GM23248 (cell line): ENCODE measurements around the gene MROH7. TPM values are rescaled to one million over a fixed set of nuclear protein-coding genes. Genes with fewer than 3 reads are reported as not detected.

Experiments used
- DNase-seq: peaks from one replicate; pipeline ENCODE4 v3.0.0-alpha.2; 2015
- H2AFZ ChIP-seq: fragments of 200-600 bp; sonication (generic); 2 replicates; pipeline ENCODE4 v1.6.1; 2016; ENCODE audit warnings: antibody characterized with exemption
- H3F3A ChIP-seq: fragments of 200-600 bp; sonication (generic); 2 replicates; pipeline ENCODE4 v1.6.1; 2016; ENCODE audit warnings: mild to moderate bottlenecking, antibody characterized with exemption, mixed run types; ENCODE audit not compliant: insufficient read depth
- H3K27ac ChIP-seq: fragments of 200-600 bp; sonication (generic); 2 replicates; pipeline ENCODE4 v1.5.1; 2016; ENCODE audit warnings: mild to moderate bottlenecking
- H3K27me3 ChIP-seq: fragments of 200-600 bp; sonication (generic); replicated peaks from 2 replicates; pipeline ENCODE4 v1.6.1; 2016; ENCODE audit warnings: mild to moderate bottlenecking; ENCODE audit not compliant: insufficient read depth
- H3K36me3 ChIP-seq: fragments of 200-600 bp; sonication (generic); 2 replicates; pipeline ENCODE4 v1.6.1; 2016; ENCODE audit warnings: low read depth, mild to moderate bottlenecking
- H3K4me1 ChIP-seq: fragments of 200-600 bp; sonication (generic); 2 replicates; pipeline ENCODE4 v1.6.1; 2016; ENCODE audit warnings: mild to moderate bottlenecking; ENCODE audit not compliant: insufficient read depth
- H3K4me2 ChIP-seq: fragments of 200-600 bp; sonication (generic); one replicate; pipeline ENCODE4 v1.6.1; 2016; ENCODE audit warnings: mild to moderate bottlenecking; ENCODE audit not compliant: unreplicated experiment
- H3K4me3 ChIP-seq: fragments of 200-600 bp; sonication (generic); 2 replicates; pipeline ENCODE4 v1.5.1; 2016; ENCODE audit warnings: mild to moderate bottlenecking
- H3K79me2 ChIP-seq: fragments of 200-600 bp; sonication (generic); 2 replicates; pipeline ENCODE4 v1.6.1; 2016; ENCODE audit warnings: mild to moderate bottlenecking; ENCODE audit not compliant: insufficient read depth
- H3K9ac ChIP-seq: fragments of 200-600 bp; sonication (generic); 2 replicates; pipeline ENCODE4 v1.6.1; 2016; ENCODE audit warnings: mild to moderate bottlenecking
- H3K9me2 ChIP-seq: fragments of 200-600 bp; sonication (generic); 2 replicates; pipeline ENCODE4 v1.6.1; 2016; ENCODE audit warnings: mixed run types, mild to moderate bottlenecking, moderate library complexity; ENCODE audit not compliant: insufficient read depth
- H3K9me3 ChIP-seq: fragments of 200-600 bp; sonication (generic); one replicate; pipeline ENCODE4 v1.6.1; 2017; ENCODE audit warnings: low read depth
- H4K20me1 ChIP-seq: fragments of 200-600 bp; sonication (generic); 2 replicates; pipeline ENCODE4 v1.6.0; 2016; ENCODE audit not compliant: insufficient read depth
- EZH2 ChIP-seq: fragments of 200-600 bp; sonication (generic); IDR thresholded peaks from 2 replicates; pipeline ENCODE4 v1.6.1; 2018; ENCODE audit warnings: antibody characterized with exemption, mild to moderate bottlenecking; ENCODE audit not compliant: insufficient read depth, poor library complexity, severe bottlenecking
- EZH2phosphoT487 ChIP-seq: fragments of 200-600 bp; sonication (generic); IDR thresholded peaks from 2 replicates; pipeline ENCODE4 v1.6.1; 2018; ENCODE audit warnings: antibody characterized with exemption, moderate library complexity, mild to moderate bottlenecking, low read depth; ENCODE audit not compliant: insufficient read depth
- WGBS, 2 experiments: methylation state at CpG; one replicate each; pipeline ENCODE4 v1.1.6; 2015 to 2017; ENCODE audit warnings: low lambda C conversion rate in 2 of 2, low coverage in 1 of 2; ENCODE audit errors: missing lambda C conversion rate in 2 of 2; 5-methylcytosine and 5-hydroxymethylcytosine counted together
- in situ Hi-C: fragments of 300-500 bp; cut with MboI; formaldehyde crosslinking; loops from 2 replicates; pipeline ENCODE4 v1.15.0; 2020
- polyA plus RNA-seq: library from polyadenylated mRNA; unstranded; fragments of >200 nt; fragmentation: Nextera tagmentation; extraction: Ambion mirVana; gene quantifications from 2 replicates; pipeline ENCODE4 v1.2.1, GENCODE V29; 2016
- total RNA-seq: library from RNA; depleted of rRNA; stranded (reverse); fragments of >200 nt; shearing (Covaris generic); gene quantifications from 2 replicates; pipeline ENCODE4 v1.2.3, GENCODE V29; 2014

MROH7 gene
- total and polyA plus RNA-seq, 2 experiments from 2014 or later, result 0.13 to 0.65 TPM

DNA sequence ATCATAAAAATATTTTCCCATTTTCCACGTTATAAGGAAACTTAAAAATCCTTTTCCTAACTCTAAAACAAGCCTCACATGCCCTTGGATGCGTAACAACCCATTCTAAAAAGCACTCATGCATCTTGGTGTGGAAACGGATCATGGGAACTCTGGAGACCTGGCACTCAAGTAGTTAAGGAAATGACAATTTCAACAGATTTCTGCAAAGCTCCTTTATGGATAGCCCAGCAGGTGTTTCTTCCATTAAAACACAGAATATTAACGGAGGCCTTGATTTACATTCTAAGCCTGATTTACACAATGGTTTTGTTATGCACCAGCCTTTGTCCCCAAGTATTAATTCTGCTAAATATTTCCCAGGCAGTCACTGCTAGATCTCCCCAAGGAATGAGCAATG, 109.8 kb downstream of the MROH7 start:
- H3K4me3 ChIP-seq, result no peak overlapping the region
- in situ Hi-C loops, result no loop called here
- H3K79me2 ChIP-seq, result no peaks in the 10 kb centered on the region

DNA sequence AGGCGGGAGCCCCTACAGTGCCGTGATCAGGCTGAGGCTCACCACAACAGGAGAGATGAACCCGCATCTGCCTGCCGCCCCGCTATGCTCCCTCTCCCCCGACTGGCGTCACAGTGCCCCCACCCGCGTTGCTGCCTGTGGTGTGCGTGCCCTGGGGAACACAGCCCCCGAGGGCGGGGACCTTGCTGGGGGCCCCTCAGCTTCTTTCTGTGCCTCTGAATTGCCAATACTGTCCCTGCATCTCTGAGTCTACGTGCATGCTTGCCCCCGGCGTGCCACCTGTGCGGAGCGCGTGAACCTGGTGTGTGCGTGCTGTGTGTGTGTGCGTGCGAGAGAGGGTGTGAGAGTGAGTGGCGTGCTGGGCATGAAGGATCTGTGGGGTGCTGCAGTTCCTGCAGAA, 112.5 kb downstream of the MROH7 start:
- Histone ChIP-seq H3K4me2 (no peak overlapping the region), H3K27ac (no peak overlapping the region), H3K79me2 (no peaks in the 10 kb centered on the region), H3F3A (no peaks in the 10 kb centered on the region), H2AFZ (no peak overlapping the region), H3K9ac (no peak overlapping the region), H3K4me3 (no peak overlapping the region), H3K4me1 (no peaks in the 10 kb centered on the region), H3K9me3 (no peaks in the 10 kb centered on the region), H3K36me3 (0 out of 2 replicates have a peak, but pooled peaks cover 2% of the 10 kb centered on the region), H3K27me3 (no peaks in the 10 kb centered on the region), H3K9me2 (no peaks in the 10 kb centered on the region), H4K20me1 (no peaks in the 10 kb centered on the region)
- TF ChIP-seq EZH2phosphoT487 (no peak), EZH2 (no peak)
- in situ Hi-C loops, result no loop called here
- WGBS, 2 experiments, result 92 to 95% methylated on average over 16 to 22 of the region's 22 CpGs
- no peak for DNase-seq

More for the DNA sequence above, 109.8 kb downstream of the MROH7 start:
- no peaks in the 10 kb centered on the region for H3K36me3 ChIP-seq
- 46 to 52% methylated on average over 4 of the region's 4 CpGs for WGBS, 2 experiments
- H3F3A ChIP-seq, result no peaks in the 10 kb centered on the region
- TF ChIP-seq EZH2phosphoT487 (no peak), EZH2 (no peak)
- H3K27ac ChIP-seq, result no peak overlapping the region
- no peak for DNase-seq
- H3K9ac ChIP-seq, result no peak overlapping the region
- no peaks in the 10 kb centered on the region for H3K4me1 ChIP-seq
- no peaks in the 10 kb centered on the region for H3K9me3 ChIP-seq
- H2AFZ ChIP-seq, result no peak overlapping the region
- H4K20me1 ChIP-seq, result no peaks in the 10 kb centered on the region
- H3K9me2 ChIP-seq, result no peaks in the 10 kb centered on the region
- no peaks in the 10 kb centered on the region for H3K27me3 ChIP-seq
- H3K4me2 ChIP-seq, result no peak overlapping the region

DNA sequence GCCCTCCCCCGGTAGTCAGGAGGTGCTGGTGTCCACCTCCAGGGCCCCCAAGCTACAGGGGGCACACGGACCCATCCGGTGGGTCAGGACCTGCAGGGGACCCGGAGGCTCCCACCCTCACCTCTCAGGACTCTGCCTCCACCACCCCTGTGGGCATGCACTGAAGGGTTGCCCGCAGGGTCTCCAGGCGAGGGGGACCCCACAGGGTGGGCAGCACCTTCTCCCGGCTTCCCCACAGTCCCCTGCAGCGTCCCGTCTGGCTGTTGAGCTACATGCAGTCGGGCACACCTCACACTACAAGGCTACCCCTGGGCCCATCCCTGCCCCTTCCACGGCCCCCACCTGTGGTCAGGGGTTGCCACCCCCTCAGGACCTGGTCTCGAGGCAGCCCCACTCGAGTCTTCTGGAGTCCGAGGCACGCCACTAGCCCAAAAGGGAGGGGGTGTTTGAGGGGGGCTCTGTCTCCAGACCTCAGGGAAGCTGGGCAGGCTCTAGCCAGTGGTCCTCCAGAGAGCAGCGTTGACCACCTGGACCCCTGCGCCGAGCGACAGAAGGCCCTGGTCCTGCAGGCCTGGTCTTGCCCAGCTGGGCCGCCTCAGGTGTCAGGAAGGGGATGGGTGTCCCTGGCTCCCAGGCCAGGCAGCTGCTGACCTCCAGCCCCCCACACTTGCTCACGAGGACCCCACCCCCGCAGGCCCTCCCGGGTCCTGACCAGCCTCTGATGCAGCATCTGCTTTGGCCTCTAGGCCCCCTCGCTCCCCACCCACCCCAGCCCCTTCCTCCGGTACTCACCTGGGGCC, 113.1 kb downstream of the MROH7 start:
- Histone ChIP-seq H3K4me1 (no peaks in the 10 kb centered on the region), H3K9me2 (no peaks in the 10 kb centered on the region), H3F3A (no peaks in the 10 kb centered on the region), H3K27ac (no peak overlapping the region), H3K9me3 (no peaks in the 10 kb centered on the region), H3K27me3 (no peaks in the 10 kb centered on the region), H3K4me3 (no peak overlapping the region), H3K9ac (no peak overlapping the region), H4K20me1 (no peaks in the 10 kb centered on the region), H2AFZ (no peak overlapping the region), H3K36me3 (0 out of 2 replicates have a peak, but pooled peaks cover 2% of the 10 kb centered on the region), H3K4me2 (no peak overlapping the region), H3K79me2 (no peaks in the 10 kb centered on the region)
- DNase-seq, result no peak
- TF ChIP-seq EZH2 (no peak), EZH2phosphoT487 (no peak)
- in situ Hi-C loops, result no loop called here
- WGBS, 2 experiments, result 80 to 85% methylated on average over 16 to 22 of the region's 25 CpGs

DNA sequence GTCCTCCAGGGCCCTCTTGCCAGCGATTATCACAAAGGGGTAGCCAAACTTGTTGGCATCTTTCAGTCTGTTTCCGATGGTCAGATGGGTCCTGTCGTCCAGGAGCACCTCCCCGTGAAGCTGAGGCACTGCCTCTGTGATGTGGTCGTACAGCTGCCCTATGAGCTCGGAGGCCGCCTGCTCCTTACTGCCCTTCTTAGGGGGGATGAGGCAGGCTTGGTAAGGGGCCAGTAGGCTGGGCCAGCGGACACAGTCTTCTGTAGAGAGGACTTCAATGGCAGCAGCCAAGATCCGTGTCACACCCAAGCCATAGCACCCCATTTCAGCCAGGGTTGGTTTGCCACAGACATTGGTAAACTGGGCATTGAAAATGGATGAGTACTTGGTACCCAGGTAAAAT, 116.2 kb downstream of the MROH7 start:
- peaks cover 14% of the 10 kb centered on the region for H3K79me2 ChIP-seq
- H3K4me2 ChIP-seq, result no peak overlapping the region
- in situ Hi-C loops, result no loop called here
- no peaks in the 10 kb centered on the region for H3K9me3 ChIP-seq
- no peaks in the 10 kb centered on the region for H4K20me1 ChIP-seq
- H3K9me2 ChIP-seq, result no peaks in the 10 kb centered on the region
- no peak overlapping the region for H3K4me3 ChIP-seq
- no peak for DNase-seq
- H3F3A ChIP-seq, result no peaks in the 10 kb centered on the region
- 0 out of 2 replicates have a peak, but pooled peaks cover 2% of the 10 kb centered on the region for H3K36me3 ChIP-seq
- no peak overlapping the region for H3K27ac ChIP-seq
- no peak for TF ChIP-seq EZH2phosphoT487
- no peak for TF ChIP-seq EZH2
- H3K9ac ChIP-seq, result no peak overlapping the region
- 88 to 90% methylated on average over 9 of the region's 9 CpGs for WGBS, 2 experiments
- no peaks in the 10 kb centered on the region for H3K27me3 ChIP-seq
- no peaks in the 10 kb centered on the region for H3K4me1 ChIP-seq
- no peak overlapping the region for H2AFZ ChIP-seq
